Measurements from ENCODE around the gene COG7. TPM values are rescaled to one million over a fixed set of nuclear protein-coding genes. Genes with fewer than 3 reads are reported as not detected.
"Not testable (repeated sequence)": the region's sequence is repeated elsewhere in the genome, so short reads cannot be mapped to it uniquely, and the experiment has no call there.

Gene COG7
- total RNA-seq, 2 donors from 2014 or later = 31.4 to 40.0 TPM

- no peak for DNase-seq
- intact Hi-C loops (cut with DNase I) = no loop called here
- Histone ChIP-seq H3K9me3 (no peaks in the 10 kb centered on the region), H3K4me3 (no peak overlapping the region), H3K27ac (no peak overlapping the region), H3K9ac (ENCODE audit: low read depth in 2 of 2, low read length in 2 of 2) (no peak overlapping the region), H3K4me1 (no peaks in the 10 kb centered on the region), H3K27me3 (no peaks in the 10 kb centered on the region), H3K36me3 (peaks cover 9% of the 10 kb centered on the region)
- no peak for TF ChIP-seq CTCF (IDR thresholded peaks at IDR 0.05)
These were observed 31.7 kb upstream of the COG7 start for GRCh38 chr16:23484510-23485256.

DNA sequence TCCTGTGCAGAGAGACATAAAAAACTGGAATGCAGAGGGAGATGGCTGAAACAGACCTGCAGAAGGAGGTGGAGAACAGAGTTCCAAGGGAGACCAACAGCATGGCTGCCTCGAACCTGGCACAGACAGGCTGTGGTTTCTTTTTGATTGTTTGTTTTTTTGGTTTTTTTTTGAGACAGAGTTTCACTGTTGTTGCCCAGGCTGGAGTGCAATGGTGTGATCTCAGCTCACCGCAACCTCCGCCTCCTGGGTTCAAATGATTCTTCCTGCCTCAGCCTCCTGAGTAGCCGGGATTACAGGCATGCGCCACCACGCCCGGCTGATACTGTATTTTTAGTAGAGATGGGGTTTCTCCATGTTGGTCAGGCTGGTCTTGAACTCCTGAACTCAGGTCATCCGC is 30.5 kb upstream of the COG7 start:
- H3K27me3 ChIP-seq; H3K4me1 ChIP-seq; DNase-seq; H3K27ac ChIP-seq; intact Hi-C loops (cut with DNase I); H3K9ac ChIP-seq (ENCODE audit: low read depth in 2 of 2, low read length in 2 of 2); H3K9me3 ChIP-seq; H3K4me3 ChIP-seq: not testable (repeated sequence)
- peaks cover 12% of the 10 kb centered on the region for H3K36me3 ChIP-seq

GRCh38 chr16:23482778-23483177 is 29.8 kb upstream of the COG7 start:
- no peaks in the 10 kb centered on the region for H3K27me3 ChIP-seq
- H3K4me1 ChIP-seq = no peaks in the 10 kb centered on the region
- peaks cover 16% of the 10 kb centered on the region for H3K36me3 ChIP-seq
- no peak for TF ChIP-seq CTCF (IDR thresholded peaks at IDR 0.05)
- H3K9me3 ChIP-seq = no peaks in the 10 kb centered on the region
- no peak for DNase-seq
- H3K9ac ChIP-seq (ENCODE audit: low read depth in 2 of 2, low read length in 2 of 2) = no peak overlapping the region
- no peak overlapping the region for H3K4me3 ChIP-seq
- H3K27ac ChIP-seq = no peak overlapping the region
- intact Hi-C loops (cut with DNase I) = no loop called here

GRCh38 chr16:23480257-23480656 is 27.3 kb upstream of the COG7 start:
- Histone ChIP-seq H3K27me3 (no peaks in the 10 kb centered on the region), H3K27ac (no peak overlapping the region), H3K9ac (ENCODE audit: low read depth in 2 of 2, low read length in 2 of 2) (no peak overlapping the region), H3K4me3 (no peak overlapping the region), H3K9me3 (no peaks in the 10 kb centered on the region), H3K36me3 (peaks cover 21% of the 10 kb centered on the region), H3K4me1 (no peaks in the 10 kb centered on the region)
- no peak for DNase-seq
- intact Hi-C loops (cut with DNase I) = no loop called here
- TF ChIP-seq CTCF (IDR thresholded peaks at IDR 0.05) = no peak

DNA sequence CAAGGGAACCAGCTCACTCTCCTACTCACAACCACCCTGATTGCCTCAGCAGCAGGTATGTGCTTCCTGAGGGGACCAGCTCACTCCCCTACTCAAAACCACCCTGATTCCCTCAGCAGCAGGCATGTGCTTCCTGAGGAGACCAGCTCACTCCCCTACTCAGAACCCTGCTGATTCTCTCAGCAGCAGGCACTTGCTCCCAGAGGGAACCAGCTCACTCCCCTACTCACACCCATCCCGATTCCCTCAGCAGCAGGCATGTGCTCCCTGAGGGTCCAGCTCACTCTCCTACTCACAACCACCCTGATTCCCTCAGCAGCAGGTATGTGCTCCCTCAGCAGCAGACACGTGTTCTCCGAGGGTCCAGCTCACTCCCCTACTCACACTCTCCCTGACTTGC is 26.1 kb upstream of the COG7 start:
- H3K27ac ChIP-seq = no peak overlapping the region
- no peaks in the 10 kb centered on the region for H3K4me1 ChIP-seq
- no peak for DNase-seq
- H3K9me3 ChIP-seq = no peaks in the 10 kb centered on the region
- no peak for TF ChIP-seq CTCF (IDR thresholded peaks at IDR 0.05)
- intact Hi-C loops (cut with DNase I) = no loop called here
- peaks cover 21% of the 10 kb centered on the region for H3K36me3 ChIP-seq
- H3K27me3 ChIP-seq = no peaks in the 10 kb centered on the region
- no peak overlapping the region for H3K4me3 ChIP-seq
- H3K9ac ChIP-seq (ENCODE audit: low read depth in 2 of 2, low read length in 2 of 2) = no peak overlapping the region

GRCh38 chr16:23478566-23478965 is 25.6 kb upstream of the COG7 start:
- no peaks in the 10 kb centered on the region for H3K4me1 ChIP-seq
- H3K36me3 ChIP-seq = peaks cover 21% of the 10 kb centered on the region
- intact Hi-C loops (cut with DNase I) = no loop called here
- no peak for DNase-seq
- no peak for TF ChIP-seq CTCF (IDR thresholded peaks at IDR 0.05)
- H3K27me3 ChIP-seq = no peaks in the 10 kb centered on the region
- H3K9ac ChIP-seq (ENCODE audit: low read depth in 2 of 2, low read length in 2 of 2) = no peak overlapping the region
- no peak overlapping the region for H3K27ac ChIP-seq
- no peaks in the 10 kb centered on the region for H3K9me3 ChIP-seq
- H3K4me3 ChIP-seq = no peak overlapping the region
